GM12865 (cell line): ENCODE data around the gene LRFN4.

ENCODE experiments used
- DNase-seq: peaks from one replicate; pipeline ENCODE4 v3.0.0; 2010; ENCODE audit warnings: low read depth
- H3K4me3 ChIP-seq: 2 replicates; pipeline ENCODE4 v1.5.1; 2011; ENCODE audit warnings: mild to moderate bottlenecking, low read depth, low read length, control low read depth
- TF ChIP-seq, protein P1 (sequence below): IDR thresholded peaks from 2 replicates; pipeline ENCODE4 v1.5.1; 2011; ENCODE audit warnings: low read length, control low read depth, low read depth, inconsistent platforms; ENCODE audit not compliant: insufficient read depth; ENCODE audit errors: missing control alignments

The LRFN4 gene

DNA sequence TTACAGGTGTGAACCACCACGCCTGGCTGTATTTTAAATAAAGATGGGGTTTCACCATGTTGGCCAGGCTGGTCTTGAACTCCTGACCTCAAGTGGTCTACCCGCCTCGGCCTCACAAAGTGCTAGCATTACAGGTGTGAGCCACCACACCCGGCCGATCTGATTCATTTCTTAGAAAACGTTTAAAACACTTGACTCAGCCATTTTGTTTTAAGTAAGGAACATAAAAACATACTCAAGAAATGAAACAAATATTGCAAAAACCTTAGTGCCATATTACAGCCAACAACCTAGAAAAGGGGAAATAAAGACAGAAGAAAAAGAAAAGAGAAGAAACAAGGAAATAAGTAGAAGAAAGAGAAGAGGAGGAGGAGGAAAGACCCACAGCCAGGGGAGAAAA, 17.4 kb downstream of the LRFN4 start:
- H3K4me3 ChIP-seq, result no peak overlapping the region
- TF ChIP-seq, protein P1, sequence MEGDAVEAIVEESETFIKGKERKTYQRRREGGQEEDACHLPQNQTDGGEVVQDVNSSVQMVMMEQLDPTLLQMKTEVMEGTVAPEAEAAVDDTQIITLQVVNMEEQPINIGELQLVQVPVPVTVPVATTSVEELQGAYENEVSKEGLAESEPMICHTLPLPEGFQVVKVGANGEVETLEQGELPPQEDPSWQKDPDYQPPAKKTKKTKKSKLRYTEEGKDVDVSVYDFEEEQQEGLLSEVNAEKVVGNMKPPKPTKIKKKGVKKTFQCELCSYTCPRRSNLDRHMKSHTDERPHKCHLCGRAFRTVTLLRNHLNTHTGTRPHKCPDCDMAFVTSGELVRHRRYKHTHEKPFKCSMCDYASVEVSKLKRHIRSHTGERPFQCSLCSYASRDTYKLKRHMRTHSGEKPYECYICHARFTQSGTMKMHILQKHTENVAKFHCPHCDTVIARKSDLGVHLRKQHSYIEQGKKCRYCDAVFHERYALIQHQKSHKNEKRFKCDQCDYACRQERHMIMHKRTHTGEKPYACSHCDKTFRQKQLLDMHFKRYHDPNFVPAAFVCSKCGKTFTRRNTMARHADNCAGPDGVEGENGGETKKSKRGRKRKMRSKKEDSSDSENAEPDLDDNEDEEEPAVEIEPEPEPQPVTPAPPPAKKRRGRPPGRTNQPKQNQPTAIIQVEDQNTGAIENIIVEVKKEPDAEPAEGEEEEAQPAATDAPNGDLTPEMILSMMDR, result no peak
- no peak for DNase-seq

DNA sequence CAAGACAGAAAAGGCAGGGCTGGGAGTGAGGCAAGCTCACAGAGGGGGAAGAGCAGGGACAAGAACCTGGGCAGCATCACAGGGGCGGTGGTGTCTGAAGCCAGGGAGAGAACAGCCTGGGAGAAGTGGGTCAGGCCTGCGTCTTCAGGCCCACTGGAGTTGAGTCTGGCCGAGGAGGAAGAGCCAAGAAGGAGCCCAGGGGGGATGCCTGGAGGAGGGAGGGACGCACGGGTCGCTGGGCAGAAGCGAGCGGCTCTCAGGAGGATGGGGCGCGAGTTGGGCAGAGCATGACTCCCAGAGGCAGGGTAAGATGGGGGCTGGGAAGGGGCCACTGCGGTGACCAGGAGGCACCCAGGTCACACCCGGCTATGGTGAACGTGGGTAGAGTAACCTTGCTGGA, 18.5 kb downstream of the LRFN4 start:
- DNase-seq, result no peak

GRCh38 chr11:66877588-66878385, 20.9 kb downstream of the LRFN4 start:
- H3K4me3 ChIP-seq, result no peak overlapping the region
- no peak for DNase-seq
- TF ChIP-seq, protein P1, result no peak

More for the DNA sequence above, 18.5 kb downstream of the LRFN4 start:
- TF ChIP-seq, protein P1, result no peak
- H3K4me3 ChIP-seq, result no peak overlapping the region

DNA sequence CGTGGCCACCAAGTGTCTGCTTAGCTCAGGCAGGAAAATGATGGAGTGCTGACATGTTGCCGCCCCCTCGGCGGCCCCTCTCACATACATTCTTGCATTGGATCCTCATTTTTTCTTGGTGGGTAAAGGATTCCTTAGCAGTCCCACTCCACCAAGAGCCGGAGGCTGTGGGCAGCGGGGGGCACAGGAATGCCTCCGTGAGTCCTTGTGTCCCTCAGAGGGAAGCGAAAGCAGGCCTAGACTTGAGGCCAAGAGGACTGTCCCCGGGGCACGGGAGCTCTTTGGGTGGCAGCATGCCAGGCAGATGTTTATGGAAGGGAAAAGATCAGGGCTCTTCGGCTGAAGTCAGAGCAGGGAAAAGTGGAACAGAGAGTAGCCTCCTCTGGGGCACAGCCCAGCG, 21.6 kb downstream of the LRFN4 start:
- DNase-seq, result no peak
- no peak overlapping the region for H3K4me3 ChIP-seq
- TF ChIP-seq, protein P1, result no peak

DNA sequence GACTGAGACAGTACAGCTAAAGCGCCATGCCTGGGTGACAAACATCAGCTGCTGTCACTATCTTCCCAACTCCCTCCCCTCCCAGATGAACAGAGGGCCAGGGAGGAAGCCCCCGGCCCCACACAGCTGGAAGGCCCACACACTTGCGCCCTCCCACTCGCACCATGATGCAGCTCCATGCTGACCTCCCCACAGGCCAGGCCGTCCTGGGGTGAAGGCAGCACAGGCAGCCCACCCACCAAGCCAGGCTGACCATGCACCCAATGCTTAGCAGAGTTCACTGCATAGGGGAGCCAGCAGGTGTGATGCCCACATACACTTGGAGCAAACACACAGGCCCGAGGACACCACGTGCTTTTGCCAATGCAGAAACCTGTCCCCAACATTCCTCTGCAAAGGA, 22.1 kb downstream of the LRFN4 start:
- TF ChIP-seq, protein P1, result no peak
- no peak for DNase-seq
- H3K4me3 ChIP-seq, result no peak overlapping the region

GRCh38 chr11:66879583-66879982, 22.7 kb downstream of the LRFN4 start:
- TF ChIP-seq, protein P1, result no peak
- no peak for DNase-seq
- H3K4me3 ChIP-seq, result no peak overlapping the region

DNA sequence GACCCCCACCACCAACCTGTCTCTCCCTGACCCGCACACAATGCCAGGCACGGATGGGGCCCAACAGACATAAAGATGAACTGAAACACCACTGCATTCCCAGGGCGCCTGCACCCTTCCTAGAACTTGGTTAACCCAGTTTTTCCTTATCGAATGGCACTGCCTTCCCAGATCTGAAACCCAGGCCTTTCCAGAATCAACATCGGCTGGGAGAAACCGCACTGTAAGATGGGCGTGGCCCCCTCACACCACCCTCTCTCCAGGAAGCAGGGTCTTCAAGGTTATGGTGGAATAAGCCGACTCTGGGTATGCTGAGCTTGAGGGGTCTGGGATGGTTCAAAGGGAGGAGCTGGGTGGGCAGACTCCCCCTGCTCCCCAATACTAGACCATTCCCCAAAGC, 23.1 kb downstream of the LRFN4 start:
- TF ChIP-seq, protein P1, result no peak
- no peak overlapping the region for H3K4me3 ChIP-seq
- no peak for DNase-seq
